B cell (primary cell): ENCODE data around the gene TAOK2. TPM values are rescaled to one million over a fixed set of nuclear protein-coding genes. Genes with fewer than 3 reads are reported as not detected.

Experiments
- ATAC-seq: fragments of 200-7000 bp; cut with Tn5 transposase; one replicate; pipeline ENCODE4 v1.10.0; 2021; ENCODE audit warnings: low read depth, mild to moderate bottlenecking, moderate number of reproducible peaks, moderate library complexity
- CTCF ChIA-PET: fragments of 350-600 bp; sonication (Branson Sonifier 250); formaldehyde crosslinking; loops from one replicate; lab custom pipeline; 2021; ENCODE audit warnings: antibody characterized with exemption, inconsistent platforms; lab: Charles Lee
- POLR2A ChIA-PET: fragments of 350-600 bp; sonication (Branson Sonifier 250); formaldehyde crosslinking; loops from one replicate; lab custom pipeline; 2021; ENCODE audit warnings: antibody characterized with exemption; lab: Charles Lee
- DNase-seq: peaks from one replicate; pipeline ENCODE4 v3.0.0; 2013
- H2AFZ ChIP-seq: 2 replicates; pipeline ENCODE4 v1.6.1; 2012; ENCODE audit warnings: mild to moderate bottlenecking, low read depth, low read length; ENCODE audit not compliant: insufficient read depth, poor library complexity, severe bottlenecking
- H3K27ac ChIP-seq, 2 donors: 1 replicate in 1 of 2; 2 replicates in 1 of 2; pipeline ENCODE4 v1.5.1; 2012 to 2013; ENCODE audit warnings: low read length in 2 of 2, mild to moderate bottlenecking in 2 of 2, moderate library complexity in 1 of 2
- H3K27me3 ChIP-seq, 4 experiments: fragments of 200-600 bp in 1 of 4; sonication (generic) in 1 of 4; replicated peaks in 1 of 4; 1 replicate in 2 of 4; 2 replicates in 2 of 4; pipeline versions ENCODE4 v1.6.1 to v1.7.0; 2013 to 2016; ENCODE audit warnings: low read length in 3 of 4, mild to moderate bottlenecking in 2 of 4, mixed read lengths in 1 of 4, moderate library complexity in 1 of 4; ENCODE audit not compliant: insufficient read depth in 4 of 4, control insufficient read depth in 3 of 4; ENCODE audit errors: control extremely low read depth in 1 of 4
- H3K36me3 ChIP-seq, 2 experiments: replicated peaks in 1 of 2; 1 replicate in 1 of 2; 2 replicates in 1 of 2; pipeline versions ENCODE4 v1.6.1 to v1.7.1; 2013; ENCODE audit warnings: low read length in 1 of 2; ENCODE audit not compliant: insufficient read depth in 2 of 2, control insufficient read depth in 1 of 2; ENCODE audit errors: control extremely low read depth in 1 of 2, extremely low read depth in 1 of 2
- H3K4me1 ChIP-seq, 2 donors: fragments of 200-600 bp in 1 of 2; sonication (generic) in 1 of 2; 1 replicate in 1 of 2; 2 replicates in 1 of 2; pipeline versions ENCODE4 v1.5.1 to v1.6.1; 2013 to 2017; ENCODE audit warnings: low read length in 2 of 2; ENCODE audit not compliant: control insufficient read depth in 2 of 2, insufficient read depth in 2 of 2
- H3K4me2 ChIP-seq: replicated peaks from 2 replicates; pipeline ENCODE3; 2012; ENCODE audit warnings: mild to moderate bottlenecking, low read depth, low read length; ENCODE audit not compliant: poor library complexity, severe bottlenecking
- H3K4me3 ChIP-seq, 5 experiments: fragments of 200-600 bp in 1 of 5; sonication (generic) in 1 of 5; 1 replicate in 3 of 5; 2 replicates in 2 of 5; pipeline versions ENCODE4 v1.5.1 to v1.7.0; 2011 to 2016; ENCODE audit warnings: low read length in 4 of 5, mild to moderate bottlenecking in 4 of 5, low read depth in 2 of 5, control low read depth in 1 of 5, moderate library complexity in 1 of 5; ENCODE audit not compliant: insufficient read depth in 1 of 5; ENCODE audit errors: control extremely low read depth in 1 of 5, extremely low read depth in 1 of 5
- H3K79me2 ChIP-seq: fragments of 200-600 bp; sonication (generic); one replicate; pipeline ENCODE4 v1.6.0; 2016; ENCODE audit warnings: low read length; ENCODE audit not compliant: control insufficient read depth, insufficient read depth
- H3K9ac ChIP-seq: fragments of 200-600 bp; sonication (generic); 2 replicates; pipeline ENCODE4 v1.6.1; 2017; ENCODE audit warnings: mild to moderate bottlenecking, low read length, moderate library complexity
- H3K9me3 ChIP-seq, 3 donors: one replicate each; pipeline versions ENCODE4 v1.6.1 to v1.7.1; 2013; ENCODE audit warnings: low read length in 2 of 3; ENCODE audit not compliant: control insufficient read depth in 2 of 3, insufficient read depth in 1 of 3; ENCODE audit errors: control extremely low read depth in 1 of 3
- H4K20me1 ChIP-seq: 2 replicates; pipeline ENCODE4 v1.6.0; 2012; ENCODE audit warnings: mild to moderate bottlenecking, low read length; ENCODE audit not compliant: insufficient read depth, control insufficient read depth, poor library complexity, severe bottlenecking
- H3K27ac Mint-ChIP-seq: one replicate; pipeline ENCODE4 v1.8.0; 2021; ENCODE audit warnings: mixed read lengths
- H3K27me3 Mint-ChIP-seq: one replicate; pipeline ENCODE4 v1.8.0; 2021; ENCODE audit warnings: mixed read lengths
- H3K4me1 Mint-ChIP-seq: one replicate; pipeline ENCODE4 v1.8.0; 2021; ENCODE audit warnings: mixed read lengths
- H3K4me3 Mint-ChIP-seq: one replicate; pipeline ENCODE4 v1.8.0; 2021; ENCODE audit warnings: mixed read lengths
- H3K9me3 Mint-ChIP-seq: one replicate; pipeline ENCODE4 v1.8.0; 2022; ENCODE audit warnings: mixed read lengths; ENCODE audit not compliant: insufficient read depth
- CTCF ChIP-seq: fragments of 200-600 bp; IDR thresholded peaks from one replicate; pipeline ENCODE4 v1.8.0; 2022; ENCODE audit warnings: antibody characterized with exemption, mild to moderate bottlenecking
- EZH2 ChIP-seq: IDR thresholded peaks from 2 replicates; pipeline ENCODE4 v1.6.1; 2012; ENCODE audit warnings: borderline replicate concordance, low read depth, mild to moderate bottlenecking, moderate library complexity, low read length; ENCODE audit not compliant: insufficient read depth, poor library complexity, severe bottlenecking
- WGBS: methylation state at CpG from one replicate; pipeline ENCODE4 v1.1.5; 2013; ENCODE audit warnings: missing lambda C conversion rate; ENCODE audit not compliant: insufficient coverage; 5-methylcytosine and 5-hydroxymethylcytosine counted together
- intact Hi-C: fragments of 100-400 bp; cut with micrococcal nuclease; formaldehyde crosslinking; loops from one replicate; pipeline ENCODE4 v1.10.0; 2022
- polyA plus RNA-seq: library from polyadenylated mRNA; depleted of rRNA; stranded (reverse); fragments of >200 nt; gene quantifications from 2 replicates; pipeline ENCODE4 v1.2.3, GENCODE V29; 2012
- total RNA-seq, 2 donors: library from RNA; stranded (reverse); fragments of 120-200 nt in 1 of 2; gene quantifications; 1 replicate in 1 of 2; 2 replicates in 1 of 2; pipeline versions ENCODE4 v1.2.3 to v1.2.4, GENCODE V29; 2013 to 2022

The TAOK2 gene
- total and polyA plus RNA-seq, 2 donors (not counting 1 experiment from before 2014, with no cell fraction given) = 30.3 to 50.8 TPM

GRCh38 chr16:29963021-29963743, 10.5 kb upstream of the TAOK2 start:
- TF ChIP-seq CTCF (no peak), EZH2 (no peak)
- no peak overlapping the region for H3K9ac ChIP-seq
- Mint-ChIP-seq H3K9me3 (no peaks in the 10 kb centered on the region), H3K27me3 (no peaks in the 10 kb centered on the region), H3K4me1 (peaks cover 20% of the 10 kb centered on the region), H3K27ac (peak overlapping the region; percentile 91), H3K4me3 (peak overlapping the region; percentile 90)
- WGBS = 97% methylated on average over 13 of the region's 14 CpGs
- H4K20me1 ChIP-seq = no peaks in the 10 kb centered on the region
- H2AFZ ChIP-seq = peak overlapping the region; percentile 95
- H3K4me1 ChIP-seq = peaks cover 13 to 19% of the 10 kb centered on the region in 2 donors
- ATAC-seq (no peak), DNase-seq (peak; percentile 20)
- peak overlapping the region; percentile 98 for H3K4me2 ChIP-seq
- H3K36me3 ChIP-seq = peaks cover 0 to 4% of the 10 kb centered on the region in 2 experiments
- H3K27me3 ChIP-seq = no peaks in the 10 kb centered on the region
- CTCF ChIA-PET = interaction anchor here (1.2 to 1.9 kb wide), 2 partner anchors 10 to 44 kb away, joined by 3 to 5 read pairs; partner anchors contain the start of gene TAOK2
- H3K79me2 ChIP-seq = peaks cover 6% of the 10 kb centered on the region
- peak overlapping the region; percentile 79 to 88 for H3K27ac ChIP-seq
- no peaks in the 10 kb centered on the region for H3K9me3 ChIP-seq
- intact Hi-C loops = loop anchor here (5.0 kb wide), 1 partner anchor 1109 kb away; the partner anchor contains the start of genes ZNF646 and ZNF668
- POLR2A ChIA-PET = interaction anchor here (1.9 to 2.7 kb wide), 2 partner anchors 9 to 10 kb away, joined by 5 to 16 read pairs; partner anchors contain the start of gene TAOK2
- peak overlapping the region in 4 of 5 experiments; percentile 76 to 86 (median 84) for H3K4me3 ChIP-seq

- Mint-ChIP-seq H3K27me3 (no peaks in the 10 kb centered on the region), H3K4me3 (no peak overlapping the region), H3K9me3 (no peaks in the 10 kb centered on the region), H3K4me1 (peaks cover 9% of the 10 kb centered on the region), H3K27ac (no peak overlapping the region)
- H3K27ac ChIP-seq = no peak overlapping the region
- intact Hi-C loops = no loop called here
- H3K79me2 ChIP-seq = no peaks in the 10 kb centered on the region
- peaks cover 2 to 7% of the 10 kb centered on the region in 2 experiments for H3K36me3 ChIP-seq
- TF ChIP-seq EZH2 = no peak
- no peak for TF ChIP-seq CTCF
- no peaks in the 10 kb centered on the region for H4K20me1 ChIP-seq
- no peak for ATAC-seq
- no peak overlapping the region for H3K4me3 ChIP-seq
- no peak overlapping the region for H2AFZ ChIP-seq
- 100% methylated on average over 3 of the region's 4 CpGs for WGBS
- DNase-seq = no peak
- H3K4me1 ChIP-seq = peaks cover 4 to 8% of the 10 kb centered on the region in 2 donors
- no peak overlapping the region for H3K9ac ChIP-seq
- CTCF ChIA-PET = no interaction called here
- no peak overlapping the region for H3K4me2 ChIP-seq
- no peaks in the 10 kb centered on the region for H3K27me3 ChIP-seq
- no peaks in the 10 kb centered on the region for H3K9me3 ChIP-seq
- POLR2A ChIA-PET = no interaction called here
These were observed 5.5 kb upstream of the TAOK2 start for GRCh38 chr16:29968205-29968604.
